DMS53 treated with DMSO at 0.1 percent for 48 hours (cell line): Measurements from ENCODE around the gene UBE2QL1.

Experiments used
- DNase-seq: peaks from one replicate; lab custom pipeline; 2025; ENCODE audit not compliant: unreplicated experiment; lab: John Stamatoyannopoulos, UW

Gene UBE2QL1

GRCh38 chr5:6453937-6454560, 5.4 kb downstream of the UBE2QL1 start:
- DNase-seq, result no peak

DNA sequence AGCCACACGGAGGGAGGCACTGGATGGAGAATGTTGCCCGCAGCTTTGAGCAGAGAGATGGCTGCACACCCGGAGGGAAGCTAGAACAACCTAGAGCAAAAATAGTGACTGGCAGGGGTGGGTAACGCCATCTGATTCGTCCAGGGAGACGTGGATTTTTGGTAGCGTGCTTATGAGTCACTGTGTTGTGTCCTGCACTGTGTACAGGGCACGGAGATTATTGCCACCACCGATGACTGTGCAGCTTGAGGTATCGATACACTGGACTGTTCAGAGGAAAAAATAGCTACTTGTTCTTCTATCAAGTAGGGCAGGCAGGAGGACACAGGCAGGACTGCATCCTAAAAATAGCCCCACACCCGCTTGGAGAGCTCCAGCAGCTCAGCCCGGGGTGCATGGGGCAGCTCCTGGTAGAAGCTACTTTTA, 6.0 kb downstream of the UBE2QL1 start:
- no peak for DNase-seq

GRCh38 chr5:6455571-6456200, 7.0 kb downstream of the UBE2QL1 start:
- no peak for DNase-seq

DNA sequence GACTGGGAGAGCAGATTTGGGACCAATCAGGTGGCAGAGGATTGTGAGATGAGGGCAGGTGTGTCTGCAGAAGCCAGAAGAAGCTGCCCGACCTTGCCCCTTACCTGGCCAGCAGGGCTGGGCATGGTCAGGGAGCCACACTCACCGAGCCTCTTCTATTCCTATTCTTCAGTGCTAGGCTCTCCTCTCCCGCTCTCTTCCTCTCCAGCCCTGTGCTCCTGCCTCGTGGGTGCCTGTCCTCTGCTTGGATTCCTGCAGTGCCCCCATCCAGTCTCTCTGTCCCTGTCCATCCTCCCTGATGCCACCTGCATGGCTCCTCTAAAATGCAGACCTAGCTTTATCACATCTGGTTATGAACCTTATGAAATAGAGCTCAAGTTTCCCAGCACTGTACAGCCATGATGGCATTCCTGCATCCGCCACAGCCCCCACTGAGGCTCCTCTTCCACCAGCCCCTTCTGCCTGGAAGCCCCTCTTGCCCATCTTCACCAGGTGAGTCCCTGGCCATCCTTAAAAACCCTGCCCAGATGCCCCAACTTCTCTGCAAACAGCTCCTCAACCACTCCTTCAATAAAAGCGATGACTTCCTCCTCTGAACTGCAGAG, 8.2 kb downstream of the UBE2QL1 start:
- no peak for DNase-seq

- no peak for DNase-seq
Observed at GRCh38 chr5:6457592-6457991, 8.9 kb downstream of the UBE2QL1 start.

DNA sequence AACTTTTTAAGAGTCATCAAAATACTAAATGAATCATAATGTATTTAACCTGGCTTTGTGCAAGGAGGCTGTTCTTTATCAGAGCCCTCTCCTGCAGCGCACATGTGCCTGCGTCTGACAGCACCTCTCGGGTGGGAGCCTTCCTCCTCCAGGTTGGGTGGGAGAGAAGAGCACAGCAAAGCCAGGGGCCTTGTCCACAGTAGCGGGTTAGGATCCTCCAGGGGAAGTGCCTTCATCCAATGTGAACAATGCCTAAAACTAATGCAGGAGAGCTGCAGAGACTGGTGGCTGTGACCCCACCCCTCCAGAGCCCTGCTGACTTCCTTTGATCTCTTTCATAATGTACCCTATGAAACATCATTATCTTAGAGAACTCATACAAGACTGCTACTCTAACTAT, 10.2 kb downstream of the UBE2QL1 start:
- DNase-seq, result no peak

DNA sequence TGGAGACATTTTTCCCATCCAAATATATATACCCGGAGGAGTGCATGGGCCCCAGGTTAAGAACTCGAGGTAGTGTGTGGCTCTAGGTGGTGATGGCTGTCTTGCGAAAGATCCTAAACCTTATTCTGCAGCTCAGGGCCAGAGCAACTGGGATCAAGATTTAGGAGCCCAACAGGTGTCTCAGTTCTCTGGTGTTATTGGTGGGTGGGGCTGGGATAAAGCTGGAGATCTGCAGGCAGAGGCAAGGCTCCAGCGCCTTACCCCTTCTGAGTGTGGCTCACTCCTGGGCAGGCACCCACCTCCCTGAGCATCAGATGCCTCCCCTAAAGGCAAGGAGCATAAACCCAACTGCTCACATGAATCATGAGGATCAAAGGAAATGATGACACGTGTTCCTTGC, 11.2 kb downstream of the UBE2QL1 start:
- no peak for DNase-seq

- no peak for DNase-seq
Observed at GRCh38 chr5:6461006-6461405, 12.3 kb downstream of the UBE2QL1 start.

DNA sequence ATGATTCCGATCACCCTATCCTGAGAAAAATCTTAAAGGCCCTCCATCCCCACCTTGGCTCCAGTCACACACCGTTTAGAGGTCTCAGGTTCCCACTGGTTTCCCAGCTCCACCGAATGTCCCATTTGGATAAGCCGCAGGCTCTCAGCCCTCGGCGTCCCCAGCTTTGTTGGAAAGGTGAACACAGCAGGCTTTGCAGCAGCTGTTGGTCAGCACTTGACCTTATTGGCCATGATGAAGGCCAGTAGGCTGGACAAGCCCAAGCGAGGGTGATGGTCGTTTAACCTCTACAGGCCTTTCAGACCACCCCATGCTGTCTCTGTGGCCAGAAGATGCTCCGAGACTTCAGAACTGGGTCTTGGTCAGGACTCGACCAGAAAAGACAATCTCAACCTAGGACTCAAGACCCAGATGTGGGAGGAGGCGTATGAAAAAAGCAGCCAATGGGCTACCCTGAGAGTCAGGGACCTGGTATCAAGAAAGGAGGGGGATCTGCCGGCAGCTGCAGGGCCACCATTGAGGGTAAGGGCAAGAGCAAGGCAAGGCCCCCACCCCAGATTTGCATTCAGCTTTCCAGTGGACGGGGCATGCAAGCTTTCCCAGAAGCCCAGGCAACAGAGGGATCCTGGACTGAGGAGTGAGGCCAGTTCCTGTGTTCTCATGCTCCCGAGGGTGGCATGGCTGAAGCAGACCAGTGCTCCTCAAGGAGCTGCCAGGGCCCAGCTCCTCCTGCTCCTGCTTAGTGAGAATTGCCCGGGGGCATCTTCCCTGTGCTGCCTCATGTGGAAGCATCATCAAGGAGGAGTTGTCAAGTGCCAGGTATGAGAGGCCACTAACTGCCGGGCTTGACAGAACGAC, 13.4 kb downstream of the UBE2QL1 start:
- no peak for DNase-seq

DNA sequence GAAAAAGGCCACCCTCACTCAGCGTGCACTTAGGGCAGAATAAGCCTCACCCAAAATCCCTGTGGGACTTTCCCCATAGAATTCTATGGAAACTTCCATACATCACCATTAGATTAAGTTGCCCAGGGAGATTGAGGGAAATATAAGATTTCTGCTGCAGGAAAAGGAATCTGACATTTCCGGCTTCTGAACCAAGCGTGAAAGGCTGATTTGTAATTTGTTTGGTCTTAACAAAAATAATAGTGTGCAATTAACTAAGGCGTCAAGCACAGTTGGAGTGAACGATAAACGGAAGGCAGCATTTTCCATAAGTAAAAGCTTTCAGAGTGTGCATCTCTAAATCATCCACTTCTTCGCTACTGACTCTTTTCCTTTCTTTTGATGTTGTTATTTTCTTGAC, 14.0 kb downstream of the UBE2QL1 start:
- no peak for DNase-seq

DNA sequence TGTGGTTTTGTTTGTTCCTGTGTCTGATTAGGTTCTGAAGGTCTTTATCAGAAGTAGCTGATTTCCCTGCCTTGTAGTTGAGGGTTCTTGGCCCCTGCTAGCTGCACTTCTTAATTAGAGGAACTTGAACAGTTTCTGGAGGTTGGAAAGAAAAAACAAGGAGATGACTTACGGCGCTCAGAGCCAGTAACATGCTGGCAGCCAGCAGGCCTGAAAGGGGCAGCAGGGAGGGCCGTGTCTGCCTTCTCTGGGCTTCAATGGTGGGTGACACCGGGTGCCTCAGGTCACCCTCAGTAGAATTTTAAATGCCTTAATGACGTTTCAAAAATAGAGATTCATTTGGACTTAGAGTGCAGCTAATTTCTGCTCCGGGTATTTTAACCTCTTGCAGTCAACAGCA, 15.8 kb downstream of the UBE2QL1 start:
- DNase-seq, result no peak

GRCh38 chr5:6465831-6466790, 17.5 kb downstream of the UBE2QL1 start:
- no peak for DNase-seq

DNA sequence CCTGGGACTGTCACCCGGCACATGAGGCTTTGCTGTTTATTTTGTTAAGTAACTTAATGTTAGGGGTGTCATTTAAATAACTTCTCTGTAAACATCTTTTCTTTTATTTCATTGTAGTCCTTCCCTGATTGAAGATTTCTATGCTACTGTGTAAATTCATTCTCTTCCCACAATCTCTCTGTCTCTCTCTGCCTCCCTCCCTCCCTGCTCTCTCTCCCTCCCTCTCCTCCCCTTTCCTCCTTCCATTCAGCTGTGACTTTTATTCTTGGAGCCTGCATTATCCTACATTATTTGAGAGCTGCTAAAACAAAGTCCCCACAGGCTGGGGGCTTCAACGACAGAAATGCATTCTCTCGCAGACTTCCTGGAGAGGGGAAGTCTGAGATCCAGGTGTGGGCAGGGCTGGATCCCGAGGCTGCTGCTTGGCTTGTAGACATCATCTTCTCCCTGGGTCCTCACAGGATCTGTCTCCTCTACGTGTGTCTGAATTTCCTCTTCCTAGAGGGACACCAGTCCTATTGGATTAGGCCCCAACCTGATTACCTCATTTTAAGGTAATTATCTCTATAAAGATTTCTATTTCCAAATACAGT, 18.4 kb downstream of the UBE2QL1 start:
- no peak for DNase-seq

- DNase-seq, result no peak
Observed at GRCh38 chr5:6467591-6467990, 18.9 kb downstream of the UBE2QL1 start.

- DNase-seq, result no peak
Observed at GRCh38 chr5:6468104-6468503, 19.4 kb downstream of the UBE2QL1 start.

DNA sequence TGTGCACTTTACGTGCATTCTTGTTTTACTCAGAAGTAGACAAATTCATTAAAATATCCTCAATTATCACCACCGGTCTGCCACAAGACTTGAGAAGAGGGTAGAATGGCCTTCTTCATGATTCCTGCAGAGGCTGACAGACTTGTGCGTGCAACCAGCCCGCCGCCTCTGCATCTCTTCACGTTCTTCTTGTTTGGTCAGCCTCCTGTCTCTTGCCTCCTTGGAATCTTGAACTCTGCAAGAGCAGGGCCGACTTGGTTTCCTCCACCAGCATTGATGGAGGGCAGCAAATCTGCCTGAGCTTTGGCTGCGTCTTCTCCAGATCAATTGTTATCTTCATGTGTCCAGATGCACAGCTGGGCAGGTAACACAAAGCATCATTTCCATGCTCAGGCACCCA, 20.2 kb downstream of the UBE2QL1 start:
- no peak for DNase-seq

- no peak for DNase-seq
Observed at GRCh38 chr5:6469836-6470235, 21.2 kb downstream of the UBE2QL1 start.

DNA sequence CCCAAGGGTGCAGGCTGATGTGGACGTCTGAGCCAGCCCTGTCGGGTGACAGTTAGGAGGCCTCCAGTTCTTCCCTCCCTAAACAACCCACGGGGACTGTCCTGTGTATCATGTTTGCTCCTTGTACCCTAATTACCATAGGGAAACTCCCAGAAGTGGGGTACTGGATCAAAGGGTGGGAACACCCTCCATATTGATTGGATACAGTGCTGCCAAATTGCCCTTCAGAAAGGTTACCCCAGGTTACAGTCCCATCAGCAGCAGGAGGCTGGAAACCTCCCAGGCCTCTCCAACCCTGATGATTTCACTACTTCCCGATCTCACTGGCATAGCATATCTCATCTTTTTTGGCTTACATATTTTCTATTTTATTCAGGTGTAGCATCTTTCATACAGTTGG, 22.0 kb downstream of the UBE2QL1 start:
- DNase-seq, result no peak

- DNase-seq, result no peak
Observed at GRCh38 chr5:6471252-6471651, 22.6 kb downstream of the UBE2QL1 start.

DNA sequence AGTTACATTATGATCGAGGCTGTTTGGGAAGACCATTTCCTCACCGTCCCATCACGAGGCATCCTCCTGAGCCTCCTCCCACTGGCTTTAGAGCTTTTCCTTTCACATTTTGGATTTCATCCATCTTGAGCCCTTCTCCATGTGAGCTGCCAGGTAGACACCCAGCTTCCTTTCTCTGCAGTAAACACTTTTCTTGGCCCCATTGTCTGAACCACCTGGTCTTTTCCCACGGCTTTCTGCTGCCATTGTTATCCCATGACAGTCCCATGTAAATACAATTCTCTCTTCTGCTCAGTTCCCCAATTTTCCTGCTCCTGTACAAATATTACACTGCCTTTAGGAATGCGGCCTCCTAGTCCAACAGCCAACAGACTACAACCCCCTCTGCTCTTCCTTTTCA, 24.1 kb downstream of the UBE2QL1 start:
- no peak for DNase-seq
